ENCODE results near the gene CSF3R. TPM values are rescaled to one million over a fixed set of nuclear protein-coding genes. Genes with fewer than 3 reads are reported as not detected.

The CSF3R gene
- total RNA-seq, 3 donors from 2014 or later (not counting 1 experiment from before 2014, with no cell fraction given), result 5.7 to 74.9 (median 11.7) TPM

DNA sequence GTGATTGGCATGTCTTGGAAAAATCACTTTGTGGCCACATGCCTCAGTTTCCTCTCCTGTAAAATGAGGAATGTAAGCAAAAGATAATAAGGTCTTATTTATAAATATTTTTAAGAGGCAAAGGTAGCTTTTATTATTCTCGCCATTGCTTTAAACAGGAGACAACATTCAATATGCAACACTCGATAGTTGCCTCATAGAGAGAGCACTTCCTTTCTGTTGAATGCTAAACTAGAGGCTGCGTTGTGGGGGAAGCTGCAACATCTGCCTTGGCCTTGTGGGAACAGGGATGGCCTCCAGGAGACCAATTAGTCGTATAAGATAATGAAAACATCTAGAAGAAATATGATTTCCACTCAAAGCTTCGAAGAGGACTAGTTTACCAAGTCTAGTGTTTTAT lies 36.0 kb downstream of the CSF3R start:
- intact Hi-C loops (cut with micrococcal nuclease), result no loop called here
- no peaks in the 10 kb centered on the region for H3K27me3 Mint-ChIP-seq (ENCODE audit: low read depth in 2 of 2)

DNA sequence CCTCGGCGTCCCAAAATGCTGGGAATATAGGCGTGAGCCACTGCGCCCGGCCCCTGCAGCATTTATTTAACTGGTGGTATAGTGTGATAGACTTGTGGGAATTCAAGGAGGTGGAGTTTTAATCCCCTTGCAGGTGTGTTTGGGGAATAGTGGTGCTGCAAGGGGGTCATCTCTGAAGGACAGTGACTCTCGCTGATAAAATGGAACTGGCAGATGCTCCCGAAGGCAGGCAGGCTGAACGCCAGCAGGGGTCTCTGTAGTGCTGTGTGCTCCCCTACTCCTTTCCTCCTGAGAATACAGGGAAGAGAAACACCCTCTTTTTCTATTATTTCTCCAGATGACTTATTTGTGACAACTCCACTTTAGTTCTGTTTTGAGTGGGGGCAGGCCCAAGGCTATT lies 36.4 kb downstream of the CSF3R start:
- 58% methylated on average over 8 of the region's 8 CpGs for WGBS (ENCODE audit: insufficient coverage)
- no peaks in the 10 kb centered on the region for H3K27me3 ChIP-seq (ENCODE audit: control insufficient read depth, insufficient read depth, low read length)
- TF ChIP-seq, protein P1, sequence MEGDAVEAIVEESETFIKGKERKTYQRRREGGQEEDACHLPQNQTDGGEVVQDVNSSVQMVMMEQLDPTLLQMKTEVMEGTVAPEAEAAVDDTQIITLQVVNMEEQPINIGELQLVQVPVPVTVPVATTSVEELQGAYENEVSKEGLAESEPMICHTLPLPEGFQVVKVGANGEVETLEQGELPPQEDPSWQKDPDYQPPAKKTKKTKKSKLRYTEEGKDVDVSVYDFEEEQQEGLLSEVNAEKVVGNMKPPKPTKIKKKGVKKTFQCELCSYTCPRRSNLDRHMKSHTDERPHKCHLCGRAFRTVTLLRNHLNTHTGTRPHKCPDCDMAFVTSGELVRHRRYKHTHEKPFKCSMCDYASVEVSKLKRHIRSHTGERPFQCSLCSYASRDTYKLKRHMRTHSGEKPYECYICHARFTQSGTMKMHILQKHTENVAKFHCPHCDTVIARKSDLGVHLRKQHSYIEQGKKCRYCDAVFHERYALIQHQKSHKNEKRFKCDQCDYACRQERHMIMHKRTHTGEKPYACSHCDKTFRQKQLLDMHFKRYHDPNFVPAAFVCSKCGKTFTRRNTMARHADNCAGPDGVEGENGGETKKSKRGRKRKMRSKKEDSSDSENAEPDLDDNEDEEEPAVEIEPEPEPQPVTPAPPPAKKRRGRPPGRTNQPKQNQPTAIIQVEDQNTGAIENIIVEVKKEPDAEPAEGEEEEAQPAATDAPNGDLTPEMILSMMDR (IDR thresholded peaks at IDR 0.05), result no peak
- Mint-ChIP-seq H3K27me3 (ENCODE audit: low read depth in 2 of 2) (no peaks in the 10 kb centered on the region), H3K4me3 (no peak overlapping the region), H3K36me3 (no peaks in the 10 kb centered on the region), H3K27ac (no peak overlapping the region), H3K9me3 (no peaks in the 10 kb centered on the region), H3K4me1 (peaks cover 9 to 14% of the 10 kb centered on the region in 2 donors)
- no peaks in the 10 kb centered on the region for H3K9me3 ChIP-seq (ENCODE audit: control insufficient read depth, insufficient read depth, low read length)
- no peaks in the 10 kb centered on the region for H3K36me3 ChIP-seq (ENCODE audit: control insufficient read depth, insufficient read depth, low read length)
- ATAC-seq (no peak), DNase-seq (peak in 1 of 2 donors; percentile 32)
- no peak overlapping the region for H3K4me3 ChIP-seq (ENCODE audit: low read length)
- no peak overlapping the region for H3K27ac ChIP-seq (ENCODE audit: low read length)
- intact Hi-C loops (cut with micrococcal nuclease), result no loop called here
- peaks cover 14% of the 10 kb centered on the region for H3K4me1 ChIP-seq (ENCODE audit: control insufficient read depth, insufficient read depth, low read length)

More for the DNA sequence above, 36.0 kb downstream of the CSF3R start:
- H3K27ac ChIP-seq (ENCODE audit: low read length), result no peak overlapping the region
- peaks cover 16% of the 10 kb centered on the region for H3K4me1 ChIP-seq (ENCODE audit: control insufficient read depth, insufficient read depth, low read length)
- Mint-ChIP-seq H3K27ac (no peak overlapping the region), H3K36me3 (no peaks in the 10 kb centered on the region), H3K4me1 (peaks cover 13 to 18% of the 10 kb centered on the region in 2 donors), H3K4me3 (no peak overlapping the region), H3K9me3 (no peaks in the 10 kb centered on the region)
- DNase-seq (no peak), ATAC-seq (no peak)
- no peaks in the 10 kb centered on the region for H3K27me3 ChIP-seq (ENCODE audit: control insufficient read depth, insufficient read depth, low read length)
- WGBS (ENCODE audit: insufficient coverage), result 25% methylated on average over 3 of the region's 5 CpGs
- no peaks in the 10 kb centered on the region for H3K36me3 ChIP-seq (ENCODE audit: control insufficient read depth, insufficient read depth, low read length)
- TF ChIP-seq, protein P1 (IDR thresholded peaks at IDR 0.05), result no peak
- H3K4me3 ChIP-seq (ENCODE audit: low read length), result no peak overlapping the region
- H3K9me3 ChIP-seq (ENCODE audit: control insufficient read depth, insufficient read depth, low read length), result no peaks in the 10 kb centered on the region

DNA sequence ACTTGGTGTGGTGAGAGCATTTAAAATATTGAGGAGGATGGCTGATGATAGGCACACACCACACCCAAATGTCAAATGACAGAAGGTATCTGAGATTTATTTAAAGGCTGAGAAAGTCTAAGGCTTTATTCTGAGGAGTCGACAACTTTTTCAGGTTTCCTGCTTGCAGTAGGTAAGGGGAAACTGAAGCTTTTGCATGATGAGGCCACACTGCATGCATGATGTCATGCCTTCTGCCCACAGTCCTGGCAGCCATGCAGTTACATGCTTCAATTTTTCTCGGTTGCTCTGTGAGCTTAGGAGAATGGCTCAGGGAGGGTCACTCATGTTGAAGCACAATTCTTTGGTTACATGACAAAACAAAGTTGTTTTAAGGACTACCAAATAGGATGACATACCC lies 39.4 kb downstream of the CSF3R start:
- DNase-seq (no peak), ATAC-seq (no peak)
- no peaks in the 10 kb centered on the region for H3K27me3 ChIP-seq (ENCODE audit: control insufficient read depth, insufficient read depth, low read length)
- H3K27me3 Mint-ChIP-seq (ENCODE audit: low read depth in 2 of 2), result no peaks in the 10 kb centered on the region
- no peak overlapping the region for H3K4me3 ChIP-seq (ENCODE audit: low read length)
- no peaks in the 10 kb centered on the region for H3K9me3 Mint-ChIP-seq
- no peaks in the 10 kb centered on the region for H3K4me1 Mint-ChIP-seq
- H3K4me1 ChIP-seq (ENCODE audit: control insufficient read depth, insufficient read depth, low read length), result no peaks in the 10 kb centered on the region
- WGBS (ENCODE audit: insufficient coverage), result 89% methylated on average over 2 of the region's 2 CpGs
- H3K36me3 ChIP-seq (ENCODE audit: control insufficient read depth, insufficient read depth, low read length), result no peaks in the 10 kb centered on the region
- no peaks in the 10 kb centered on the region for H3K36me3 Mint-ChIP-seq
- H3K4me3 Mint-ChIP-seq, result no peak overlapping the region
- H3K27ac ChIP-seq (ENCODE audit: low read length), result no peak overlapping the region
- no peaks in the 10 kb centered on the region for H3K9me3 ChIP-seq (ENCODE audit: control insufficient read depth, insufficient read depth, low read length)
- TF ChIP-seq, protein P1 (IDR thresholded peaks at IDR 0.05), result no peak
- intact Hi-C loops (cut with micrococcal nuclease), result no loop called here
- no peak overlapping the region for H3K27ac Mint-ChIP-seq

DNA sequence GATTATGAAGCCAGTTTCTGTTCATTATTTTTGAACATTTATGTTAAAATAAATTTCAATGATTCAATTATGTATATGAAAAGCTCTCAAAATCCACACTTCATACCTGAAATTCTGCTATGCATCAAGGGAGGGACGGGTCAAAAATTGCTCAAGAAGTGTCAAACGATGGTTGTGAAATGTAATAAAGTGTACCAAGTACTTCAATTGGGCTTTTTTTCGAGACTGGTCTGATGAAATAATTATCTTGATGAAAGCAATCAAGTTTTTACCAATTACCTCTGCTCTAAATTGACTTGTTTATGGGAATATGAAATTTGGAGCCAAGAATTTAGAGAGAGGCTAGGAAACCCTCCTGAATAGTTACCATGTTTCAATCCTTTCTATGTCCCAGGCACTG lies 40.4 kb downstream of the CSF3R start:
- Mint-ChIP-seq H3K4me1 (no peaks in the 10 kb centered on the region), H3K9me3 (no peaks in the 10 kb centered on the region), H3K27ac (no peak overlapping the region), H3K4me3 (no peak overlapping the region), H3K36me3 (no peaks in the 10 kb centered on the region), H3K27me3 (ENCODE audit: low read depth in 2 of 2) (no peaks in the 10 kb centered on the region)
- no peaks in the 10 kb centered on the region for H3K4me1 ChIP-seq (ENCODE audit: control insufficient read depth, insufficient read depth, low read length)
- ATAC-seq (no peak), DNase-seq (no peak)
- intact Hi-C loops (cut with micrococcal nuclease), result no loop called here
- H3K27ac ChIP-seq (ENCODE audit: low read length), result no peak overlapping the region
- H3K36me3 ChIP-seq (ENCODE audit: control insufficient read depth, insufficient read depth, low read length), result no peaks in the 10 kb centered on the region
- 84% methylated on average over 3 of the region's 3 CpGs for WGBS (ENCODE audit: insufficient coverage)
- TF ChIP-seq, protein P1 (IDR thresholded peaks at IDR 0.05), result no peak
- no peaks in the 10 kb centered on the region for H3K9me3 ChIP-seq (ENCODE audit: control insufficient read depth, insufficient read depth, low read length)
- no peak overlapping the region for H3K4me3 ChIP-seq (ENCODE audit: low read length)
- H3K27me3 ChIP-seq (ENCODE audit: control insufficient read depth, insufficient read depth, low read length), result no peaks in the 10 kb centered on the region
